Measurements from ENCODE around the gene SETBP1.

Gene SETBP1

GRCh38 chr18:44950685-44951195 lies 270.1 kb downstream of the SETBP1 start:
- no peak for TF ChIP-seq CTCF (conservative IDR thresholded peaks at IDR 0.05; ENCODE audit: low read depth, low read length)
- DNase-seq (ENCODE audit: low read depth) = no peak
- no peak overlapping the region for H3K4me3 ChIP-seq (ENCODE audit: low read length)

- no peak for DNase-seq (ENCODE audit: low read depth)
- TF ChIP-seq CTCF (conservative IDR thresholded peaks at IDR 0.05; ENCODE audit: low read depth, low read length) = no peak
- H3K4me3 ChIP-seq (ENCODE audit: low read length) = no peak overlapping the region
Measured at GRCh38 chr18:44951748-44952147, 271.1 kb downstream of the SETBP1 start.

DNA sequence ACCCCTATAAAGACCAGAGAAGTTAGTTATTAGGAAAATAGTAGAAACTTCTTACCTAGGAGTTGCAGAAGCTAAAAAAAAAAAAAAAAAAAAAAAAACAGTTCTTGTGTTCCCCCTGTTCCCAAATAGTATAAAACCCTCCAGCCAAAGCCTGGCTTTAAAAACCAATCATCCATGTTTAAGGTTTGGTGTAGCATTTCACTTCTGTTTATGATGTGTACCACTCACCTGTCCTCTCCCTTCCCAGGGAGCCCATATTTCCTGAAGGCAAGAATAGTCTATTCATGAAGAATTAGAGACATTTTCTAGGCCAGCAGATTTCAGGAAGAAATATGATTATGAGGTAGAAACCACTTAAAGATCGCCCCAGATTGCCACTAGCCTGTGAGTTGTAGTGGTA lies 273.6 kb downstream of the SETBP1 start:
- no peak overlapping the region for H3K4me3 ChIP-seq (ENCODE audit: low read length)
- no peak for DNase-seq (ENCODE audit: low read depth)
- TF ChIP-seq CTCF (conservative IDR thresholded peaks at IDR 0.05; ENCODE audit: low read depth, low read length) = no peak

DNA sequence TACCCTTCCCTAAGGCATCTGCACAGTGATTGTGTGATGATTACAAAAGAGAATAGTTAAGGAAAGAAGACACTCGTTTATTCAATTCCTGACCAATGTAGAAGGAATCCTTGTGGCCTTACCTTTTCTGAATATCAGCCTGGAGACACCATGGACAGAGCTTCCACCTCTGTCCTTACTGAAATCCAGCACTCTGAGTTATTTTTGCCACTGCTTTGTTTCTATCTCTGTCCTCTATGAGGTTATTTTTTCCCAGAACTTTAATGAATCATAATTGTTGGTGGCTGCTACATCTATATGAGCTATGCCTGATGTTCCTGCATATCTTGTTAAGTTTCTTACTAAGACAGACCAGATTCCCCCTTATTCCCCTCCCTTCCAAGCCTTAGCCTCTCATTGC lies 275.1 kb downstream of the SETBP1 start:
- TF ChIP-seq CTCF (conservative IDR thresholded peaks at IDR 0.05; ENCODE audit: low read depth, low read length) = no peak
- no peak overlapping the region for H3K4me3 ChIP-seq (ENCODE audit: low read length)
- DNase-seq (ENCODE audit: low read depth) = no peak

DNA sequence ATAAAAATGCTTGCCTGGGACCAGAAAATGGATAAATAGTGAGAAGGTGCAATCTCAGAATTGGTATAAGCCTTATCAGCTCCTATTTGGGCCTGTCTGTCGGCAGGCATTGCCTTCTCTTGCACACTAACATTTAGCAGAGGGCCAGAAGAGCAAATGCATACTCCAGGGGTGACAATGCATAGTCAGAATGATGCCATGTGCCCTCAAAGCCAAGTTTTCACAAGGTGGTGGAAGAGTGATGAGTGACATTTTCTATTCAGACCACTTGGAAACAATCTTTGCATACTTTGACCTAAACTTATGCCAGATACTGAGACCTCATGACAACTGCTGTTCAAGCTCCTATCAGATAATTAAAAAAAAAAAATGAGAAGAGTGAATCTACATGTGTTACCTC lies 276.3 kb downstream of the SETBP1 start:
- DNase-seq (ENCODE audit: low read depth) = no peak
- H3K4me3 ChIP-seq (ENCODE audit: low read length) = no peak overlapping the region
- TF ChIP-seq CTCF (conservative IDR thresholded peaks at IDR 0.05; ENCODE audit: low read depth, low read length) = no peak

DNA sequence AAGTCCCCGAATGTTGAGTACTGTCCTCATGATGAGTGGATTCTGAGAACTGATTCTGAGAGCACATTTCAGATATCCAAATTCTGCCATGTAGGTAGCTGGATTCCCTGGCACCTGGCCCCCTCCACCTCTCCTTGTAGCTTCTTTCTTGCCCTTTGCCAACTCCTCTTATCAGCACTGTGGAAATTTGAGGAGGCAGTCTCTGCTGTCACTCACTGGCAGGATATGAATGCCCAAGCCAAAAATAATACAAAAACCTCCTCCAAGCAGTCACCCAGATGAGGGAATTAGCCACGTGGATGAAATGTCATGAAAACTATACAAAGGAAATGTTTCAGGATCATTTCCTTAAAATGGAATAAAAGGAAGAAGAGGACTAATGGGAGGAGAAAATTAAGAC lies 276.8 kb downstream of the SETBP1 start:
- TF ChIP-seq CTCF (conservative IDR thresholded peaks at IDR 0.05; ENCODE audit: low read depth, low read length) = no peak
- no peak for DNase-seq (ENCODE audit: low read depth)
- no peak overlapping the region for H3K4me3 ChIP-seq (ENCODE audit: low read length)

GRCh38 chr18:44958040-44958439 lies 277.4 kb downstream of the SETBP1 start:
- no peak for TF ChIP-seq CTCF (conservative IDR thresholded peaks at IDR 0.05; ENCODE audit: low read depth, low read length)

More at GRCh38 chr18:44958040-44958439, 277.4 kb downstream of the SETBP1 start:
- no peak for DNase-seq (ENCODE audit: low read depth)
- no peak overlapping the region for H3K4me3 ChIP-seq (ENCODE audit: low read length)

Measured in retinal pigment epithelial cell (primary cell).